ENCODE measurements around the gene NFATC1.
A peak's percentile ranks its signal among the peaks of the same experiment; 100 is the strongest.

The NFATC1 gene

DNA sequence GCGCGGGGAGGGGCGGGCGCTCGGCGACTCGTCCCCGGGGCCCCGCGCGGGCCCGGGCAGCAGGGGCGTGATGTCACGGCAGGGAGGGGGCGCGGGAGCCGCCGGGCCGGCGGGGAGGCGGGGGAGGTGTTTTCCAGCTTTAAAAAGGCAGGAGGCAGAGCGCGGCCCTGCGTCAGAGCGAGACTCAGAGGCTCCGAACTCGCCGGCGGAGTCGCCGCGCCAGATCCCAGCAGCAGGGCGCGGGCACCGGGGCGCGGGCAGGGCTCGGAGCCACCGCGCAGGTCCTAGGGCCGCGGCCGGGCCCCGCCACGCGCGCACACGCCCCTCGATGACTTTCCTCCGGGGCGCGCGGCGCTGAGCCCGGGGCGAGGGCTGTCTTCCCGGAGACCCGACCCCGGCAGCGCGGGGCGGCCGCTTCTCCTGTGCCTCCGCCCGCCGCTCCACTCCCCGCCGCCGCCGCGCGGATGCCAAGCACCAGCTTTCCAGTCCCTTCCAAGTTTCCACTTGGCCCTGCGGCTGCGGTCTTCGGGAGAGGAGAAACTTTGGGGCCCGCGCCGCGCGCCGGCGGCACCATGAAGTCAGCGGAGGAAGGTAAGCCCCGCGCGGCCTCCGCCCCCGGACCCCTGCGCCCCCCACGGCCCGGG, at the start of gene NFATC1:
NFATC1 (plus strand) TSS at position 170 of the 644 bp plus-strand sequence; CDS start at position 465, 295 bp downstream.
- no peak for DNase-seq

DNA sequence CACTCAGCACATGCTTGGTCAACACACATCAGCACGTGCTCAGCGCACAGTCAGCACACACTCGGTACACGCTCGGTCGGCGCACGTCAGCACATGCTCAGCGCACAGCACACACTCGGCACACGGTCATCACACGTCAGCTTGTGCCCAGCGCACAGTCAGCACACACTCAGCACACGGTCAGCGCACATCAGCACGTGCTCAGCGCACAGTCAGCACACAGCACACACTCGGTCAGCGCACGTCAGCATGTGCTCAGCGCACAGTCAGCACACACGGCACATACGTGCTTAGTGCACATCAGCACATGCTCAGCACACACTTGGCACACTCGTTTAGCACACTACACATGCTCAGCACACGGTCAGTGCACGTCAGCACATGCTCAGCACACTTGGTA, 49.7 kb upstream of the NFATC1 start:
- no peak for DNase-seq

GRCh38 chr18:79348066-79348465, 47.7 kb upstream of the NFATC1 start:
- no peak for DNase-seq

GRCh38 chr18:79352432-79352831, 43.3 kb upstream of the NFATC1 start:
- DNase-seq: no peak

DNA sequence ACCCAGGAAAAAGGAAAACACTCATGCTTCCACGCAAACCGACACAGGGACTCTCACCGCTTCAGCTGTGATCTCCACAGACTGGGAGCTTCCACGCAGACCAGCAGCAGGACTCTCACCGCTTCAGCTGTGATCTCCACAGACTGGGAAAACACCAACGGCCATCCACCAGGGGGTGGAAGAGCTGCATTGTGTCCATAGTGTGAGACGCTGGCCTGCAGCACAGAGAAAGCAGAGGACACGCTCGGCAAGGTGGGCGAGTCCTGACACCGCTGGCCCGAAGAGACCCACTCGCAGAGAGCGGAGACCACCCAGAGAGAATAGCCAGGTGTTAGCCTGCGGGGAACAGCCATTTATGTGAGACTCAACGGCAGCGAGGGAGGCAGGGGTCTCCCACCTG, 42.5 kb upstream of the NFATC1 start:
- no peak for DNase-seq

DNA sequence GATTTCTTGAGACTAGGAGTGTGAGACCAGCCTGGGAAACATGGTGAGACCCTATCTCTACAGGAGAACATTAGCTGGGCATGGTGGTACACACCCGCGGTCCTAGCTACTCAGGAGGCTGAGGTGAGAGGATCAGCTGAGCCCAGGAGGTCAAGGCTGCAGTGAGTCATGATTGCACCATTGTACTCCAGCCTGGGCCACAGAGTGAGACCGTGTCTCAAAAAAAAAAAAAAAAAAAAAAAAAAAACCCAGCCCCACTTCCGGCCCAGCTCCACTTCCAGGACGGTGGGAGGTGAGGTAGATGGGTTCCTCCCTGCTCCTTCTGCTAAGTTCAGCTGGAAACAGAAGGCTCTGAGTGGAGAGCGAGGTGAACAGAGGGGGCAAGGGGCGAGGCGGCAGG, 41.4 kb upstream of the NFATC1 start:
- DNase-seq: no peak

- no peak for DNase-seq
These were observed 40.0 kb upstream of the NFATC1 start for GRCh38 chr18:79355433-79356335.

DNA sequence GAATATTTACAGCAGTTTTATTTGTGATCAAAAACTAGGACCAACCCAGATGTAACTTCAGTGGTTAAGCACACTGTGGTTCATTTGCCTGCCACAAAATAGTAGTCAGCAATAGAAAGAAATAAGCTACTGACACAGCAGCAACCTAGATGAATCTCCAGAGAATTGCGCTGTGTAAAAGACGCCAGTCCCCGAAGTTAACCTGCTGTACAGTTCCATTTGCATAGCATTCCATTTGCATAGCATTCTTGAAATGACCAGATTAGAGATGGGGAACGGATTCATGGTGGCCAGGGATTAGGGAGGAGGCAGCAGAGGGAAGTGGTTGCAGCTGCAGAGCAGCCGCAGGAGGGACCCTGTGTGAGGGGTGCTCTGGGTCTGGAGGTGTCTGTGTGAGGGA, 39.3 kb upstream of the NFATC1 start:
- no peak for DNase-seq

DNA sequence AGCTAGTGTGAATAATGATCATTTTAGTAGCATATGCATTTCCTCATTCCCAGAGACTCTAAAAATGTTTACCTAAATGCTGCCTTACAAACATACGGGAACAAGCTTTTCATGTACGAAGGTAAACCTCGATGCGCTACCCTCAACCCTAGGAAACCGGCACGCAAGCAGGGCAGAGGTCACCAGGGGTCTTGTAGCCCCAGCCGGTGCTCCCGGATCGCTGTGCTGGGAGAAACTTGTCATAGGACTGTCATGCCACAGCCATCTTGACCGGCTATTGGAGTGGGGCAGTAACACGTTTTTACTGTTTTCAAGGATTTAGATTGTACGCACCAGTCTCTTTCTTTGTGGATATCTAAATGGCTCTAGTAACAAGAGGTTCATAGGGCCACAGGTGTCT, 34.8 kb upstream of the NFATC1 start:
- DNase-seq: no peak

- DNase-seq: no peak
These were observed 33.8 kb upstream of the NFATC1 start for GRCh38 chr18:79361766-79362522.

DNA sequence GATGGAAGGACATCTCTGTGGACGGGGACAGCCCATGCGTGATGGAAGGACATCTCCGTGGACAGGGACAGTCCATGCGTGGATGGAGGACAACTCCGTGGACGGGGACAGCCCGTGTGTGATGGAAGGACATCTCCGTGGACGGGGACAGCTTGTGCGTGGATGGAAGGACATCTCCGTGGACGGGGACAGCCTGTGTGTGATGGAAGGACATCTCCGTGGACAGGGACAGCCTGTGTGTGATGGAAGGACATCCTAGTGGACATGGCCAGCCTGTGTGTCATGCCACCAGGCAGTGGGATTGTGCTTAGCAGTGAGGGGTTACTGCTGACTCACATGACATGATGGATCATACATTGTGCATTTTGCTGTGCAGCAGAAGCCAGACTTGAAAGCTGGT, 30.0 kb upstream of the NFATC1 start:
- DNase-seq: no peak

GRCh38 chr18:79366177-79367094, 29.3 kb upstream of the NFATC1 start:
- no peak for DNase-seq

DNA sequence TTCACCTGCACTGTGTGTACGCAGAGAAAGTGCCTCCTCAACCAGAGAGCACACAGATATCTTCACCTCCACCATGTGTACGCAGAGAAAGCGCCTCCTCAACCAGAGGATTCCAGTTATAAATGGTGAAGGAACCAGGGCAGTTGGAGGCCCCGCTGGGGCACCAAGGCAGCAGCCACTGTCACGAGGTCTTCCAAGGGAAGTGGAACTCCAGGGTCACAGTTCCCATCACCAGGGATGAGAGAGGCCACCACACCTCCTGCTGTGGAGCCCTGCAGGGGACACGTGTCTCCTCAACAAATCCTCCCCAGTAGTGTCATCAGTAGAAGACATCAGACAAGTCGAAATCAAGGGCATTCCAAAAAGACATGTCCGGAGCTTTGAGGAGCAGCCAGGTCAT, 28.2 kb upstream of the NFATC1 start:
- no peak for DNase-seq

GRCh38 chr18:79367989-79368388, 27.7 kb upstream of the NFATC1 start:
- DNase-seq: peak in 1 of 2 experiments; percentile 47

GRCh38 chr18:79368681-79369080, 27.0 kb upstream of the NFATC1 start:
- DNase-seq: no peak

GRCh38 chr18:79371561-79372121, 24.1 kb upstream of the NFATC1 start:
- no peak for DNase-seq

- DNase-seq: no peak
These were observed 23.3 kb upstream of the NFATC1 start for GRCh38 chr18:79372461-79372860.

DNA sequence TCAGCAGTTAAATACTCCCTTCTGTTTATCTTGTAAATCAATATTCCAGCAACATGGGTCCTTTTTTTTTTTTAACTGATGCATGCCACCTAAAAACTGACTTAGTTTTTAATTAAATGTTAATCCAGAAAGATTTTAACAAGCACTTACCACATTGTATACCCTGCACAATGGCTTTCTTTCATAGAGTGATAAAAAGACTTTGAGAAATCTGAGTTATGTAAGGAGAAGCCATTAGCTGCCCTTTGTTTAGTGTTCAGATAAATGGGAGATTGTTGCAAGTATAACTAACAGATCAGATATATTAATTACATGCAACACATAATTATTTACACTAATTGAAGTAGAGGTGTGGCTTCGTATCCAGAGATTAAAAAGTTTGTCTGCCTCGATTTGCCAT, 22.7 kb upstream of the NFATC1 start:
- no peak for DNase-seq

DNA sequence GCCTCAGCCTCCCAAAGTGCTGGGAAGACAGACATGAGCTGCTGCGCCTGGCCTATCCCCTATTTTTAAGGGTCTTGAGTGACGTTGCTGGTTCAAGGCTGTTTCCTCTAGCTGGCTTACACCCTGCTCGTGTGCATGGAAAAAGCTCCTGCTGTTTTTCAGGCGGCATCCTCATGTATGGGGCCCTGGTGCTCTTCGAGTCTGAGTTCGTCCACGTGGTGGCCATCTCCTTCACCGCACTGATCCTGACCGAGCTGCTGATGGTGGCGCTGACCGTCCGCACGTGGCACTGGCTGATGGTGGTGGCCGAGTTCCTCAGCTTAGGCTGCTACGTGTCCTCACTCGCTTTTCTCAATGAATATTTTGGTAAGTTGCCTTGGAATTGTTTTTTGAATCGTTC, 22.0 kb upstream of the NFATC1 start:
- DNase-seq: no peak

- no peak for DNase-seq
These were observed 21.1 kb upstream of the NFATC1 start for GRCh38 chr18:79374408-79375171.

DNA sequence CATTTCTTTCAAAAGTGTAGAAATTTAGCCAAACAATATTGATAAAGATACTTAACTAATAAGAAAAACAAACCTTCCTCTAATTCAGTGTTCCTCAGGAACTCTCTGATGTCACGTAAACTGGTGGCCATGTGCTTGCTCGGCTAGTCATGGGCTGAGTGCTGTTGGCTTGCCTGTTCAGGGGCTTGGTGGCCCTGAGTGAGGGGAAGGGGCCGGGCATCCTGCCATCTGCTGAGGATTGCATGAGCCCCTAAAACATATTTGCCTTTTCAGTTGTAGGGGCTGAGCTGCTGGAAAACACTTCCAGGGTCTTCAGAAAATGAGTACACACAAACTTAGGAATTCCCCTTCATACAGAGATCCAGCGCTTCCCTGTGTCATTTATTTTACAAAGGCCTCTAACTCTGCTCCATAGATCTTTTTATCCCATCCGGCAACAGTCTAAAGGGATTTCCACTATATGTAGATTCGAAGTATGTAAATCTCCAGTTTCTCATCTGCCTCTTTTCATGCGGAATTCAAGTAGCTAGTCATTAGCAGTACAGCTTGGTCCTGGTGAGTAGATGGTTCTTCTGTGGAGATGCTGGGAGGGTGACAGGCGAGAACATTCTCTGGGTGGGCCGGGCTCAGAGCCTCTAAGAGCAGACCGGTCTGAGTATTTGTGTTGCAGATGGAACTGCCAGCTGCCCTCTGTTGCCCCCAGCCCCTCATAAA, 20.1 kb upstream of the NFATC1 start:
- DNase-seq: no peak
